Smooth muscle cell (in vitro differentiated cells): ENCODE measurements around the gene NFYC. TPM values are rescaled to one million over a fixed set of nuclear protein-coding genes. Genes with fewer than 3 reads are reported as not detected.

Experiments
- DNase-seq: peaks from one replicate; lab custom pipeline; 2025; ENCODE audit not compliant: unreplicated experiment; lab: John Stamatoyannopoulos, UW
- H2AFZ ChIP-seq: fragments of 200-600 bp; sonication (generic); 2 replicates; pipeline ENCODE4 v1.6.0; 2016; ENCODE audit warnings: antibody characterized with exemption, low read depth, mild to moderate bottlenecking
- H3F3A ChIP-seq: fragments of 200-600 bp; sonication (generic); 2 replicates; pipeline ENCODE4 v1.6.0; 2017; ENCODE audit warnings: antibody characterized with exemption, low read depth
- H3K27ac ChIP-seq: fragments of 200-600 bp; sonication (generic); 2 replicates; pipeline ENCODE4 v1.5.1; 2016; ENCODE audit warnings: low read depth, mild to moderate bottlenecking
- H3K27me3 ChIP-seq: fragments of 200-600 bp; sonication (generic); 2 replicates; pipeline ENCODE4 v1.6.1; 2016; ENCODE audit warnings: low read depth, mild to moderate bottlenecking
- H3K36me3 ChIP-seq: fragments of 200-600 bp; sonication (generic); 2 replicates; pipeline ENCODE4 v1.5.1; 2016; ENCODE audit warnings: low read depth
- H3K4me1 ChIP-seq: fragments of 200-600 bp; sonication (generic); 2 replicates; pipeline ENCODE4 v1.5.1; 2016; ENCODE audit warnings: low read depth
- H3K4me2 ChIP-seq: fragments of 200-600 bp; sonication (generic); 2 replicates; pipeline ENCODE4 v1.6.0; 2016; ENCODE audit warnings: mild to moderate bottlenecking
- H3K4me3 ChIP-seq: fragments of 200-600 bp; sonication (generic); 2 replicates; pipeline ENCODE4 v1.5.1; 2016; ENCODE audit warnings: mild to moderate bottlenecking
- H3K79me2 ChIP-seq: fragments of 200-600 bp; sonication (generic); 2 replicates; pipeline ENCODE4 v1.6.0; 2016; ENCODE audit warnings: low read depth, mild to moderate bottlenecking
- H3K9ac ChIP-seq: fragments of 200-600 bp; sonication (generic); 2 replicates; pipeline ENCODE4 v1.6.0; 2016; ENCODE audit warnings: low read depth
- H3K9me3 ChIP-seq: fragments of 200-600 bp; sonication (generic); replicated peaks from 2 replicates; pipeline ENCODE4 v1.5.1; 2016; ENCODE audit warnings: low read depth
- H4K20me1 ChIP-seq: fragments of 200-600 bp; sonication (generic); 2 replicates; pipeline ENCODE4 v1.6.0; 2016; ENCODE audit warnings: low read depth
- WGBS: methylation state at CpG from one replicate; pipeline ENCODE4 v1.1.7; 2016; ENCODE audit warnings: low lambda C conversion rate; 5-methylcytosine and 5-hydroxymethylcytosine counted together
- polyA plus RNA-seq: library from polyadenylated mRNA; unstranded; fragments of >200 nt; fragmentation: Nextera tagmentation; extraction: Ambion mirVana; gene quantifications from 2 replicates; pipeline ENCODE4 v1.2.1, GENCODE V29; 2016
- total RNA-seq: library from RNA; depleted of rRNA; stranded (reverse); fragments of >200 nt; gene quantifications from 2 replicates; pipeline ENCODE4 v1.2.3, GENCODE V29; 2014
- TF ChIP-seq, protein P1 (sequence below): fragments of 200-600 bp; sonication (generic); IDR thresholded peaks from 2 replicates; pipeline ENCODE4 v1.5.1; 2017; ENCODE audit warnings: borderline replicate concordance, mild to moderate bottlenecking, antibody characterized with exemption; ENCODE audit not compliant: insufficient read depth, poor library complexity, severe bottlenecking

Gene NFYC
- total and polyA plus RNA-seq, 2 experiments from 2014 or later: 18.1 to 28.6 TPM

DNA sequence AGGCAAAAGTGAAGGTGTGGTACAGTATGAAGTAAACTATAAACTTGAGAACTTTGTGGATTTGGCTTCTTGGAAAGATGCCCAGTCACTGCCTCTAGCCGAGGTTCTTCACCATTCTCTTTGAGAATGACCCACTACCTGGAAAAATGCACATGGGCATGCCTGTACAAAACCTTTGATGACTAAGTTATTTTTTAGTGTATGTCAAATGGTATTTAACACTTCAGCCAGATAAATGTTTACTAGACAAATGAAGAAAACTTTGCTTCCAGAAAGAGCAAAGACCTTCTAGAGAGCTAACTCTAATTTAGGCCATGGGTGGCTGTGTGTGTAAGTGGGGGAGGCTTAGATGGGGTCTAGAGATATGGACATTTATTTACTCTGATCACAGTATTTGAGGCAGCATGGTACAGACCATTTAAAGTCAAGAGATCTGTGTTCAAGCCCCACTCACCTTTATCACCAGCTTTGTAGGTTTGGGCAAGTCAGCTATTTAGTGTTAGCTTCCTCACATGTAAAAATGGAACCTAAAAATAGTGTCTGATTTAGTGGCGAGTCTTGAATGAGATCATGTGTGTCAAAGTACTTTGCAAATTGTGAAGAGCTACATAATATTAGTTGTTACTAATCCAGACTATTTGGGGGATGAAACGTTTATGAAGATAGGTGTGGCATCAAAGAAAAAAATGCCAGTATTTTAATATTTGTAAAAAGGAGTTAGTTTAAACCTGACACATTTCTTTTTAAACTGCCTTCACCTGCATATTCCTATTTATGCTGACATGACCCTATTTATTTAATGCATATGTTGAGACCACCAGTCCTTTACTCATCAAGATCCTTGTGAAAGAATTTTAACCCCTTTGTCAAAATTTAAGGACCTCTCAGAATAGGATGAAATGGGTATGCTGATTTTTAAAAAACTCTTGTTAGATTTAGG is 20.2 kb downstream of the NFYC start:
- TF ChIP-seq, protein P1, sequence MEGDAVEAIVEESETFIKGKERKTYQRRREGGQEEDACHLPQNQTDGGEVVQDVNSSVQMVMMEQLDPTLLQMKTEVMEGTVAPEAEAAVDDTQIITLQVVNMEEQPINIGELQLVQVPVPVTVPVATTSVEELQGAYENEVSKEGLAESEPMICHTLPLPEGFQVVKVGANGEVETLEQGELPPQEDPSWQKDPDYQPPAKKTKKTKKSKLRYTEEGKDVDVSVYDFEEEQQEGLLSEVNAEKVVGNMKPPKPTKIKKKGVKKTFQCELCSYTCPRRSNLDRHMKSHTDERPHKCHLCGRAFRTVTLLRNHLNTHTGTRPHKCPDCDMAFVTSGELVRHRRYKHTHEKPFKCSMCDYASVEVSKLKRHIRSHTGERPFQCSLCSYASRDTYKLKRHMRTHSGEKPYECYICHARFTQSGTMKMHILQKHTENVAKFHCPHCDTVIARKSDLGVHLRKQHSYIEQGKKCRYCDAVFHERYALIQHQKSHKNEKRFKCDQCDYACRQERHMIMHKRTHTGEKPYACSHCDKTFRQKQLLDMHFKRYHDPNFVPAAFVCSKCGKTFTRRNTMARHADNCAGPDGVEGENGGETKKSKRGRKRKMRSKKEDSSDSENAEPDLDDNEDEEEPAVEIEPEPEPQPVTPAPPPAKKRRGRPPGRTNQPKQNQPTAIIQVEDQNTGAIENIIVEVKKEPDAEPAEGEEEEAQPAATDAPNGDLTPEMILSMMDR: no peak
- H3K9ac ChIP-seq: peak overlapping the region; percentile 15
- WGBS: 55% methylated on average over 3 of the region's 3 CpGs
- peaks cover 72% of the 10 kb centered on the region for H3K79me2 ChIP-seq
- H3K9me3 ChIP-seq: no peaks in the 10 kb centered on the region
- peak overlapping the region; percentile 85 for H3K27ac ChIP-seq
- peak overlapping the region; percentile 60 for H3K4me3 ChIP-seq
- no peaks in the 10 kb centered on the region for H3K27me3 ChIP-seq
- no peak for DNase-seq
- no peaks in the 10 kb centered on the region for H3K36me3 ChIP-seq
- peaks cover 31% of the 10 kb centered on the region for H3K4me1 ChIP-seq
- peak overlapping the region; percentile 84 for H3K4me2 ChIP-seq
- H3F3A ChIP-seq: no peaks in the 10 kb centered on the region
- H2AFZ ChIP-seq: no peak overlapping the region
- peaks cover 13% of the 10 kb centered on the region for H4K20me1 ChIP-seq

DNA sequence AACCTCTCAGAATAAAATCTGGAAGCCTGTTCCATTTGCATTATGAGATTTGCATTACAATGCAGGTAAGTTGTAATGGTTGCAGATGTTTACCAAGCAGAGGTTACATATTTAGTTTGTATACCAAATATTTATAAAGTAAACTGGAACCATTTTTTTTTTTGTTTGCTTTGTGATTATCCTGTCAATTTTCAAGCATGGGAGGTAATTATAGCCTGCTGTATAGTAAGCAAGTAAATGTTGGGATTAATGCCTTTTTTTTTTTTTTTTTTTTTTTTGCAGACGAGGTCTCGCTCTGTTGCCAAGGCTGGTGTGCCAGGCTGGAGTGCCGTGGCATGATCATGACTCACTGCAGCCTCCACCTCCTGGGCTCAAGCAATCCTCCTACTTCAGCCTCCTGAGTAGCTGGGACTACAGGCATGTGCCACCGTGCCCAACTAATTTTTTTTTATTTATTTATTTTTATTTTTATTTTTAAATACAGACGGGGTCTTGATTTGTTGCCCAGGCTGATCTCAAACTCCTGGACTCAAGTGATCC is 21.0 kb downstream of the NFYC start:
- H4K20me1 ChIP-seq: peaks cover 13% of the 10 kb centered on the region
- H3K27me3 ChIP-seq: no peaks in the 10 kb centered on the region
- no peak overlapping the region for H3K9ac ChIP-seq
- 95% methylated on average over 5 of the region's 5 CpGs for WGBS
- H3K9me3 ChIP-seq: no peaks in the 10 kb centered on the region
- no peak for DNase-seq
- peak overlapping the region; percentile 85 for H3K27ac ChIP-seq
- TF ChIP-seq, protein P1: no peak
- H3K4me1 ChIP-seq: peaks cover 31% of the 10 kb centered on the region
- no peaks in the 10 kb centered on the region for H3K36me3 ChIP-seq
- no peaks in the 10 kb centered on the region for H3F3A ChIP-seq
- H3K4me2 ChIP-seq: peak overlapping the region; percentile 84
- H2AFZ ChIP-seq: no peak overlapping the region
- H3K4me3 ChIP-seq: peak overlapping the region; percentile 60
- peaks cover 78% of the 10 kb centered on the region for H3K79me2 ChIP-seq

DNA sequence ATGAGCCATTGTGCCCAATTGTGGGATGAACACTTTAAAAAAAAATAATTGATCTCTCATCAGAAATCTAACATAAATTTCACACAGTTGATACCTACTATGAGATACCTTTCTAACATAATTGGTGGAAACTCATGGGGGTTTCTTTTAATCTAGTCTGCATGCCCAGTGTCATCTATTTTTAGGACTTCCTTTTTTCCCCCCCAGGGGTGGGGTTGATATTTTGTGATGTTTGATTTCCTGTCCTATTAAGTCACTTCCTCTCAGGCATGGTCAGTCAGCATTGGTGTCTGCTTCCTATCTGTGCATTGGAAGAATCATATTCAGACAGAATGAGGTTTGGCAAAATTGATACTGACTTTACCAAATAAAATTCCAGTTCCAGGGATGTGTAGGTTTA is 21.5 kb downstream of the NFYC start:
- H3K4me3 ChIP-seq: no peak overlapping the region
- no peak overlapping the region for H2AFZ ChIP-seq
- H3K9me3 ChIP-seq: no peaks in the 10 kb centered on the region
- peaks cover 80% of the 10 kb centered on the region for H3K79me2 ChIP-seq
- no peaks in the 10 kb centered on the region for H3F3A ChIP-seq
- H3K9ac ChIP-seq: no peak overlapping the region
- H3K4me2 ChIP-seq: no peak overlapping the region
- H3K27ac ChIP-seq: no peak overlapping the region
- no peaks in the 10 kb centered on the region for H3K36me3 ChIP-seq
- H3K4me1 ChIP-seq: peaks cover 31% of the 10 kb centered on the region
- TF ChIP-seq, protein P1: no peak
- H3K27me3 ChIP-seq: no peaks in the 10 kb centered on the region
- H4K20me1 ChIP-seq: peaks cover 14% of the 10 kb centered on the region
- DNase-seq: no peak
